Glutamatergic neuron (in vitro differentiated cells): ENCODE data around the gene SLC9C2. TPM values are rescaled to one million over a fixed set of nuclear protein-coding genes. Genes with fewer than 3 reads are reported as not detected.

Experiments
- DNase-seq: peaks from one replicate; pipeline ENCODE4 v3.0.0; 2022
- H3K27ac Mint-ChIP-seq: one replicate; pipeline ENCODE4 v1.8.0; 2020; ENCODE audit warnings: mild to moderate bottlenecking, mixed read lengths, inconsistent platforms; ENCODE audit not compliant: unreplicated experiment
- H3K27me3 Mint-ChIP-seq: one replicate; pipeline ENCODE4 v1.8.0; 2020; ENCODE audit warnings: mild to moderate bottlenecking, moderate library complexity, mixed read lengths, inconsistent platforms; ENCODE audit not compliant: unreplicated experiment
- H3K36me3 Mint-ChIP-seq: one replicate; pipeline ENCODE4 v1.8.0; 2020; ENCODE audit warnings: mild to moderate bottlenecking, mixed read lengths, inconsistent platforms; ENCODE audit not compliant: unreplicated experiment
- H3K4me1 Mint-ChIP-seq: one replicate; pipeline ENCODE4 v1.8.0; 2020; ENCODE audit warnings: mild to moderate bottlenecking, low read depth, mixed read lengths, inconsistent platforms; ENCODE audit not compliant: unreplicated experiment
- H3K4me3 Mint-ChIP-seq: one replicate; pipeline ENCODE4 v1.8.0; 2020; ENCODE audit warnings: mild to moderate bottlenecking, mixed read lengths, inconsistent platforms; ENCODE audit not compliant: unreplicated experiment
- H3K9me3 Mint-ChIP-seq: one replicate; pipeline ENCODE4 v1.8.0; 2020; ENCODE audit warnings: mild to moderate bottlenecking, moderate library complexity, mixed read lengths, inconsistent platforms; ENCODE audit not compliant: unreplicated experiment
- CTCF ChIP-seq: fragments of 200-600 bp; sonication (generic); IDR thresholded peaks from one replicate; pipeline ENCODE4 v1.5.0; 2021; ENCODE audit not compliant: partially characterized antibody, unreplicated experiment
- total RNA-seq: library from RNA; stranded (reverse); fragmentation: NEBNext Ultra II Directional; extraction: Animal tissue kit (Norgen Biotek cat#: 25700); gene quantifications from one replicate; pipeline ENCODE4 v1.2.1, GENCODE V29; 2021; ENCODE audit not compliant: unreplicated experiment

The SLC9C2 gene
- total RNA-seq, 1 donor from 2014 or later = 0.98 TPM

DNA sequence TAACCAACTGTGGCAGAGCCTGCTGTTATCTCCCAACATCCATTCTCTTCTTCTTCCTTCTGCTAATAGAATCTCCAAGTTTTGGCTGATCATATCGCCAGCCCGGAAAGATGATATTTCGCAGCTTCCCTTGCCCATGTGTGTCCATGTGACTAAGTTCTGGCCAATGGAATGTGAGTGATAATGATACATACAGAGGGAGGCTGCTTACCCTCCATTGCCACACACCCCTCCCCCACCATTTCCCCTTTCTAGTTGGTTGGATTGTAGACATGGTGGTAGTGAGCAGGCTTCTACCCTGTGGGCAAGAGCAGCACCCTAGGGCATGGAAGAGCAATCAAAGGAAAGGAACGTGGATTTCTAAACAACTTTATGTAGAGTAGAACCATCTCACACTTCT is 48.8 kb downstream of the SLC9C2 start:
- Mint-ChIP-seq H3K27me3 (no peaks in the 10 kb centered on the region), H3K4me3 (no peak overlapping the region), H3K9me3 (no peaks in the 10 kb centered on the region), H3K36me3 (no peaks in the 10 kb centered on the region), H3K27ac (no peak overlapping the region), H3K4me1 (no peaks in the 10 kb centered on the region)
- DNase-seq = no peak
- TF ChIP-seq CTCF = no peak

DNA sequence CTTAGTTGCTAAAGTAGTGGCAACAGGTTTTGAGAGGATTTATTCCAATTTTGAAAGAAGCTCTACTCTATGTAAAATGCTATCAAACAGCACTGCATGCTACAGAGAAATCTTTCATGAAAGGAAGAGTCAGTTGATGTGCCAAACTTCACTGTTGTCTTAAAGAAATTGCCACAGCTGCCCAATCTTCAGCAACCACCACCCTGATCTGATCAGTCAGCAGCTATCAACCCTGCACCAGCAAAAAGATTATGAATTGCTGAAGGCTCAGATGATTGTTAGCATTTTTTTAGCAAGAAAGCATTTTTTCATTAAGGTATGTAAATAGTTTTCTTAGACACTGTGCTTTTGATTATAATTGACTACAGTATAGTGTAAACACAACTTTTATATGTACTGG is 49.6 kb downstream of the SLC9C2 start:
- Mint-ChIP-seq H3K4me3 (no peak overlapping the region), H3K4me1 (no peaks in the 10 kb centered on the region)
- TF ChIP-seq CTCF = no peak

DNA sequence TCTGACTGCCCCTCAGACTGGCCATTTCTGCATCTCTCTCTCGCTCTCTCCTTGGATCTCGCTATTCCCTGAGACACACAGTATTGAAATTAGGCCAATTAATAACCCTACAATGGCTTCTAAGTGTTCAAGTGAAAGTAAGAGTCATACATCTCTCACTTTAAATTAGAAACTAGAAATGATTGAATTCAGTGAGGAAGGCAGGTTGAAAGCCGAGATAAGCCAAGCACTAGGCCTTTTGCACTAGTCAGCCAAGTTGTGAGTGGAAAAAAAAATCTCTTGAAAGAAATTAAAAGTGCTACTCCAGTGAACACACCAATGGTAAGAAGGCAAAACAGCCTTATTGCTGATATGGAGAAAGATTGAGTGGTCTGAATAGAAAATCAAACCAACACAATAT is 51.2 kb downstream of the SLC9C2 start:
- Mint-ChIP-seq H3K27me3 (no peaks in the 10 kb centered on the region), H3K4me1 (no peaks in the 10 kb centered on the region), H3K9me3 (no peaks in the 10 kb centered on the region), H3K36me3 (no peaks in the 10 kb centered on the region), H3K4me3 (no peak overlapping the region), H3K27ac (no peak overlapping the region)
- TF ChIP-seq CTCF = no peak
- no peak for DNase-seq

More for the DNA sequence above, 49.6 kb downstream of the SLC9C2 start:
- no peaks in the 10 kb centered on the region for H3K9me3 Mint-ChIP-seq
- no peak overlapping the region for H3K27ac Mint-ChIP-seq
- no peaks in the 10 kb centered on the region for H3K27me3 Mint-ChIP-seq
- no peak for DNase-seq
- no peaks in the 10 kb centered on the region for H3K36me3 Mint-ChIP-seq

DNA sequence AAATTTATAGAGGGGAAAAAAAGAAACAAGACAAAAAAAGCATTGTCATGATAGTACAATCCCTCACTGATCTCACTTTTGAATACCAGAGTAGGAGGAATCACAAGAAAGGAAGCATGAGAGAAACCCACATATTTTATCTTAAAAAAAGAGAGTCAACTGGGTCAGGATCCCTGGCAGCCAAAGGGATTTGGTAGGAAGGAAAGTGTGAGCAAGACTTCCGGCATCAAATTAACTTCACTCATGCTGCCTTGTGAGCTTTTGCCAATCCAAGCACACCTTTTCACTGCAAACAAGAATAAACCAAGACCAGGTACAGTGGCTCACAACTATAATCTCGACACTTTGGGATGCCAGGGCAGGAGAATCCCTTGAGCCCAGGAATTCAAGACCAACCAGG is 53.1 kb downstream of the SLC9C2 start:
- TF ChIP-seq CTCF = no peak
- no peak for DNase-seq
- Mint-ChIP-seq H3K27ac (no peak overlapping the region), H3K9me3 (no peaks in the 10 kb centered on the region), H3K27me3 (no peaks in the 10 kb centered on the region), H3K36me3 (no peaks in the 10 kb centered on the region), H3K4me1 (no peaks in the 10 kb centered on the region), H3K4me3 (no peak overlapping the region)

- Mint-ChIP-seq H3K4me3 (no peak overlapping the region), H3K4me1 (no peaks in the 10 kb centered on the region)
Measured at GRCh38 chr1:173545688-173546087, 57.2 kb downstream of the SLC9C2 start.

More at GRCh38 chr1:173545688-173546087, 57.2 kb downstream of the SLC9C2 start:
- no peak for DNase-seq
- Mint-ChIP-seq H3K36me3 (no peaks in the 10 kb centered on the region), H3K27ac (no peak overlapping the region), H3K9me3 (no peaks in the 10 kb centered on the region), H3K27me3 (no peaks in the 10 kb centered on the region)
- TF ChIP-seq CTCF = no peak
